Activated B cell treated with CpG ODN at 0.5 μM for 24 hours (primary cell): ENCODE measurements around the gene CSPG4. TPM values are rescaled to one million over a fixed set of nuclear protein-coding genes. Genes with fewer than 3 reads are reported as not detected.
"Not testable (repeated sequence)": the region's sequence is repeated elsewhere in the genome, so short reads cannot be mapped to it uniquely, and the experiment has no call there.

Experiments used
- ATAC-seq: fragments of 200-7000 bp; cut with Tn5 transposase; one replicate; pipeline ENCODE4 v1.10.0; 2021; ENCODE audit warnings: low read depth, mild to moderate bottlenecking, moderate library complexity
- CTCF ChIA-PET: fragments of 350-600 bp; sonication (Branson Sonifier 250); formaldehyde crosslinking; loops from one replicate; lab custom pipeline; 2021; ENCODE audit warnings: antibody characterized with exemption; lab: Charles Lee
- POLR2A ChIA-PET: fragments of 350-600 bp; sonication (Branson Sonifier 250); formaldehyde crosslinking; loops from one replicate; lab custom pipeline; 2021; ENCODE audit warnings: antibody characterized with exemption; lab: Charles Lee
- DNase-seq: peaks from one replicate; pipeline ENCODE4 v3.0.0; 2022
- H3K27ac Mint-ChIP-seq: one replicate; pipeline ENCODE4 v1.8.0; 2020; ENCODE audit warnings: mixed read lengths
- H3K27me3 Mint-ChIP-seq: one replicate; pipeline ENCODE4 v1.8.0; 2021; ENCODE audit warnings: mixed read lengths
- H3K36me3 Mint-ChIP-seq: one replicate; pipeline ENCODE4 v1.8.0; 2021; ENCODE audit warnings: low read depth, mixed read lengths
- H3K4me1 Mint-ChIP-seq: one replicate; pipeline ENCODE4 v1.8.0; 2021; ENCODE audit warnings: mixed read lengths
- H3K4me3 Mint-ChIP-seq: one replicate; pipeline ENCODE4 v1.8.0; 2020; ENCODE audit warnings: mild to moderate bottlenecking, mixed read lengths
- H3K9me3 Mint-ChIP-seq: one replicate; pipeline ENCODE4 v1.8.0; 2020; ENCODE audit warnings: mixed read lengths
- intact Hi-C: fragments of 100-400 bp; cut with micrococcal nuclease; formaldehyde crosslinking; loops from one replicate; pipeline ENCODE4 v1.15.1; 2024
- total RNA-seq: library from RNA; stranded (reverse); gene quantifications from 2 replicates; pipeline ENCODE4 v1.2.3, GENCODE V29; 2022
- TF ChIP-seq, protein P1 (sequence below): fragments of 200-600 bp; IDR thresholded peaks from one replicate; pipeline ENCODE4 v1.8.0; 2022; ENCODE audit warnings: antibody characterized with exemption, mild to moderate bottlenecking

The CSPG4 gene
- total RNA-seq, 1 donor from 2014 or later, result not detected

DNA sequence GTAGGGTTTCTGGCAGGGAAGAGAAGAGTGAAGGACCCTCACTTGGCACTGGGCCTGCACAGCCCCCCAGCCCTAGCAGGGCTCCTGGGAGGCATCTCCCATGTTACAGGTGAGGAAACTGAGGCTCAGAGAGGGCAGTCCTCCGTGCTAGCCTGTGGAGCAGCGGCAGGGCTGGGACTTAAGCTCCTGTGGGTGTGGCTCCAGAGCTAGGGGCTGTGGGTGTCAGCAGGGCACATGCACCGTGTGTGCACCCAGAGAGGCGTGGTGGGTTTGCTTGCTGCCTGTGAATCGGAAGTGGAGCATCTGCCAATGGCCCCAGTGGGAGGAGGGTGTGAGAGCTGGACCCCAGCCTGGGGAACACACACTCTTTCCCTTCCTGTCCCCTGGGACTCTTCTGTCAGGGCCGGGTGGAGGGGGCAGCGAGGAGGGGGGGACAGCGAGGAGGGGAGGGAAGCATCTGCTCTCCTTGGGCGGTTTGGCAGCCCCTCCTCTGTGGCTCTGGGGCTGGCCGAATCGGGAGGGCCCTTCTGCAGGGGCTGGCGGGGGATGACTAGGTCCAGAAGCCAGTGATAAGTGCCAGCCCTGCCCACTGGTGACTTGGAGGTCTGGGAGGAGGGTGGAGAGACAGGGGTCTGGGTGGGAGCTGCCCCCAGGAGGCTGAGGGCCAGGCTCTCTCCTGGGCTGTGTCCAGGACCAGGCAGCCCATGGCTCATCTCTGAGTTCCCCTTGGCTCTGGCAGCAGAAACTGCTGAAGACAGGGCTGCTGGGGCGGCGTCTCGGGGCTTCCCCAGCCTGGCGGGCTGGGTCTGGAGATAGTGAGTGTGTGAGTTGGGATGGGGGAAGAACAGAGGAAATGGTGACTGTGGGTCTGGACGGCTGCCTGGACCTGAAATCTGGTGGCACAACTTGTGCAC is 12.4 kb downstream of the CSPG4 start:
- H3K4me3 Mint-ChIP-seq, result peak overlapping the region; percentile 28
- H3K27ac Mint-ChIP-seq, intact Hi-C loops, POLR2A ChIA-PET, H3K36me3 Mint-ChIP-seq, H3K9me3 Mint-ChIP-seq, H3K27me3 Mint-ChIP-seq, CTCF ChIA-PET: not testable (repeated sequence)
- H3K4me1 Mint-ChIP-seq, result peaks cover 70% of the 10 kb centered on the region
- ATAC-seq, result peak; percentile 76
- peak; percentile 36 for DNase-seq

DNA sequence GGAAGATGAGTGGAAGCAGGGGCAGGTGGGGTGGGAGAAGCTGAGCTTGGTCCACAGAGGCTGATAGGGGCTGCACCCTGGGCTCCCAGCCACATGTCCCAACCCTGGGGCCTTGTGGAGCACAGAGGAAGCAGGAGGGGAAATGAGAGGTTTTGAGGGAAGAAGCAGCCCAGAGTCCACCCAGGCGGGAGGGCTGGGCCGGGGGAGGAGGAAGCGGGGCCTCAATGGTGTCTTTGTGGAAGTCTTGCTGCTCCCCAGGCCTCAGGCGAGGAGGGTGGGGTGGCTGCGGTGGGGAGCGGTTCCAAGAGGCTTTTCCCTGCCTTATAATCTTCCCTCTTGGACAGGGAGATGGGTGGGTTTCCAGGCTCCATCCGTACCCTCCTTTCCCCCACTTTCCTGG is 13.1 kb downstream of the CSPG4 start:
- H3K27ac Mint-ChIP-seq, result not testable (repeated sequence)

DNA sequence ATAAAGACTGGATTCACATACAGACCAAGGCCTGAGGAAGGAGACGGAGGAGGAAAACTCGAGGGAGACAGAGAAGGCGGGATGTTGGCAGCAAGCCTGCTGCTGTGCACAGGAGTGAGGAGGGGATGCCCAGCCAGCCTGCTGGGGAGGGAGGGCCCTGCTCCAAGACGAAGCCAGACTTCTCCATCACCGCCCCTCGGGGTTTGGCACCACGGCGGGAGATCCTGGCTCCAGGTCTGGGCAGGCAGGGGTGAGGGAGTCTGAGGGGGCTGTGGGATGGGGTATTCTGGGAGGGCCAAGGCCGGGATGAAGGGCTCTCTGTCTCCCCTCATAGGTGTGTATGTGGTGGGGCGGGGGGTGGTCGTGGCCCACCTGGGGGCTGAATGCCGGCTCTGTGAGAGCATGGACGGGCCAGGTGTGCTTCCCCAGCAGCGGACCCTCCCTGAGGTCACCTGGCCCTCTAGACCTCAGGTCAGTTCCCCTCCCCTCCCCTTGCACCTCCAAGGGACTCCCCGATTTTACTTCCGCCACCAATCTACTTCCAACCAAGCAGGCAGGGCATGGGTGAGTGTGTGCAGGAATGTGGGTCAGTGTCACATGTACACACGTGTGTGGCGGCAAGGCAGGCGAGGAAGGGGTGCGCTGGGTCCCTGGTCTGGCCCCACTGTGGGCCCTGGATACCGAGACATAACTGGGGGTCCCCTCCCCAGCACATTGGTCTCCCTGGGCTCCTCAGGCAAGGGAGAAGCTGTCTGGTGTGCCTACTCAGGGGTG is 14.5 kb downstream of the CSPG4 start:
- H3K36me3 Mint-ChIP-seq, ATAC-seq, H3K9me3 Mint-ChIP-seq, intact Hi-C loops, H3K27ac Mint-ChIP-seq, H3K27me3 Mint-ChIP-seq, DNase-seq, H3K4me3 Mint-ChIP-seq, POLR2A ChIA-PET, CTCF ChIA-PET: not testable (repeated sequence)
- peaks cover 91% of the 10 kb centered on the region for H3K4me1 Mint-ChIP-seq

More for the DNA sequence above, 13.1 kb downstream of the CSPG4 start:
- POLR2A ChIA-PET, H3K27me3 Mint-ChIP-seq, intact Hi-C loops, CTCF ChIA-PET, DNase-seq, ATAC-seq, H3K9me3 Mint-ChIP-seq, H3K36me3 Mint-ChIP-seq: not testable (repeated sequence)
- Mint-ChIP-seq H3K4me3 (peak overlapping the region; percentile 25), H3K4me1 (peaks cover 77% of the 10 kb centered on the region)

- Mint-ChIP-seq H3K9me3 (no peaks in the 10 kb centered on the region), H3K27ac (no peak overlapping the region), H3K27me3 (no peaks in the 10 kb centered on the region), H3K4me1 (peaks cover 96% of the 10 kb centered on the region), H3K4me3 (no peak overlapping the region), H3K36me3 (no peaks in the 10 kb centered on the region)
- ChIA-PET POLR2A (no interaction called here), CTCF (no interaction called here)
- no peak for DNase-seq
- TF ChIP-seq, protein P1, sequence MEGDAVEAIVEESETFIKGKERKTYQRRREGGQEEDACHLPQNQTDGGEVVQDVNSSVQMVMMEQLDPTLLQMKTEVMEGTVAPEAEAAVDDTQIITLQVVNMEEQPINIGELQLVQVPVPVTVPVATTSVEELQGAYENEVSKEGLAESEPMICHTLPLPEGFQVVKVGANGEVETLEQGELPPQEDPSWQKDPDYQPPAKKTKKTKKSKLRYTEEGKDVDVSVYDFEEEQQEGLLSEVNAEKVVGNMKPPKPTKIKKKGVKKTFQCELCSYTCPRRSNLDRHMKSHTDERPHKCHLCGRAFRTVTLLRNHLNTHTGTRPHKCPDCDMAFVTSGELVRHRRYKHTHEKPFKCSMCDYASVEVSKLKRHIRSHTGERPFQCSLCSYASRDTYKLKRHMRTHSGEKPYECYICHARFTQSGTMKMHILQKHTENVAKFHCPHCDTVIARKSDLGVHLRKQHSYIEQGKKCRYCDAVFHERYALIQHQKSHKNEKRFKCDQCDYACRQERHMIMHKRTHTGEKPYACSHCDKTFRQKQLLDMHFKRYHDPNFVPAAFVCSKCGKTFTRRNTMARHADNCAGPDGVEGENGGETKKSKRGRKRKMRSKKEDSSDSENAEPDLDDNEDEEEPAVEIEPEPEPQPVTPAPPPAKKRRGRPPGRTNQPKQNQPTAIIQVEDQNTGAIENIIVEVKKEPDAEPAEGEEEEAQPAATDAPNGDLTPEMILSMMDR, result no peak
- no peak for ATAC-seq
- intact Hi-C loops, result no loop called here
Observed at GRCh38 chr15:75697523-75697922, 15.1 kb downstream of the CSPG4 start.

GRCh38 chr15:75696854-75697259 is 15.8 kb downstream of the CSPG4 start:
- Mint-ChIP-seq H3K36me3 (no peaks in the 10 kb centered on the region), H3K4me1 (peaks cover 93% of the 10 kb centered on the region), H3K27ac (no peak overlapping the region), H3K4me3 (no peak overlapping the region), H3K27me3 (no peaks in the 10 kb centered on the region), H3K9me3 (no peaks in the 10 kb centered on the region)
- ATAC-seq (no peak), DNase-seq (no peak)
- ChIA-PET CTCF (no interaction called here), POLR2A (no interaction called here)
- intact Hi-C loops, result no loop called here
- TF ChIP-seq, protein P1, result no peak

GRCh38 chr15:75696311-75696720 is 16.3 kb downstream of the CSPG4 start:
- POLR2A ChIA-PET, result no interaction called here
- Mint-ChIP-seq H3K27me3 (no peaks in the 10 kb centered on the region), H3K4me1 (peaks cover 88% of the 10 kb centered on the region), H3K36me3 (no peaks in the 10 kb centered on the region), H3K27ac (peak overlapping the region; percentile 68), H3K4me3 (peak overlapping the region; percentile 38), H3K9me3 (no peaks in the 10 kb centered on the region)
- TF ChIP-seq, protein P1, result no peak
- DNase-seq (no peak), ATAC-seq (no peak)
- intact Hi-C loops, result no loop called here
- CTCF ChIA-PET, result no interaction called here
